ENCODE results near the gene ATXN7L3. TPM values are rescaled to one million over a fixed set of nuclear protein-coding genes. Genes with fewer than 3 reads are reported as not detected.

The ATXN7L3 gene
- total and polyA plus RNA-seq, 9 of the 15 experiments (the other 6 are each of a cell fraction or from before 2014, with no cell fraction given) = 0.62 to 66.1 (median 33.2) TPM

GRCh38 chr17:44206825-44207155 is 7.1 kb upstream of the ATXN7L3 start (continued):
- TF ChIP-seq DEAF1 (CRISPR knock-in tag; IDR thresholded peaks at IDR 0.05) (no peak), AFF1 (IDR thresholded peaks at IDR 0.05; ENCODE audit: low read depth in 1 of 2, partially characterized antibody in 2 of 2) (no peak)

Measured in K562 (cell line).